Ovary (tissue), 3 donors: ENCODE results near the gene EIF4G3.

Source experiments
- CTCF ChIP-seq, 3 donors: fragments of 450-650 bp in 2 of 3; fragments of 200-600 bp in 1 of 3; IDR thresholded peaks; one replicate each; pipeline versions ENCODE4 v1.5.1 to v1.8.0; 2016 to 2022; ENCODE audit warnings: antibody characterized with exemption in 3 of 3, mild to moderate bottlenecking in 1 of 3
- EP300 ChIP-seq: sonication (generic); formaldehyde crosslinking; IDR thresholded peaks from one replicate; pipeline ENCODE4 v1.6.1; 2017; ENCODE audit warnings: antibody characterized with exemption
- POLR2A ChIP-seq: fragments of 450-650 bp; IDR thresholded peaks from one replicate; pipeline ENCODE4 v1.6.1; 2017; ENCODE audit warnings: antibody characterized with exemption, mild to moderate bottlenecking, moderate library complexity
- donor health status: DM: no; HTN: no; CAD: no.

DNA sequence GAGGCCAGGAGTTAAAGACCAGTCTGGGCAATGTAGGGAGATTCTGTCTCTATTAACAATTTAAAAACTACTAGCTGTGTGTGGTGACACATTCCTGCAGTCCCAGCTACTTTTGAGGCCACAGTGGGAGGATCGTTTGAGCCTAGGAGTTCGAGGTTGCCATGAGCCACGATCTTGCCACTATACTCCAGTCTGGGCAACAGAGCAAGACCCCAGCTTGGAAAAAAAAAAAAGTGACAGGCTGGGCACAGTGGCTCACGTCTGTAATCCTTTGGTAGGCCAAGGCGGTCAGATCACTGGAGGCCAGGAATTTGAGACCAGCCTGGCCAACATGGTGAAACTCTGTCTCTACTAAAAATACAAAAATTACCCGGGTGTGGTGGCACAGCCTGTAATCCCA is 416.4 kb downstream of the EIF4G3 start:
- TF ChIP-seq POLR2A (no peak), CTCF (IDR thresholded peaks at IDR 0.05) (no peak), EP300 (no peak)
